ENCODE measurements around the gene OGFOD3.
"Not testable (repeated sequence)": the region's sequence is repeated elsewhere in the genome, so short reads cannot be mapped to it uniquely, and the experiment has no call there.

Gene OGFOD3

DNA sequence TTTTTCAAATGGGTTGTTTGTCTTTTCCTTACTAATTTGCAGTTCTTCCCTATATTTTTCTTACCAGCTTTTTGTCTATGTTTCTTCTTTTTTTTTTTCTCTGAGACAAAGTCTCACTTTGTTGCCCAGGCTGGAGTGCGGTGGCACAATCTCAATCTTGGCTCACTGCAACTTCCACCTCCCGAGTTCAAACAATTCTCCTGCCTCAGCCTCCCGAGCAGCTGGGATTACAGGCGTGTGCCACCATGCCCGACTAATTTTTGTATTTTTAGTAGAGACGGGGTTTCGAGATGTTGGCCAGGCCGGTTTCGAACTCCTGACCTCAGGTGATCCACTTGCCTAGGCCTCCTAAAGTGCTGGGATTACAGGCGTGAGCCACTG, 45.3 kb downstream of the OGFOD3 start:
- DNase-seq (ENCODE audit: low read depth in 2 of 2): not testable (repeated sequence)

- DNase-seq (ENCODE audit: low read depth in 2 of 2): no peak
These were observed 45.9 kb downstream of the OGFOD3 start for GRCh38 chr17:82372249-82373071.

DNA sequence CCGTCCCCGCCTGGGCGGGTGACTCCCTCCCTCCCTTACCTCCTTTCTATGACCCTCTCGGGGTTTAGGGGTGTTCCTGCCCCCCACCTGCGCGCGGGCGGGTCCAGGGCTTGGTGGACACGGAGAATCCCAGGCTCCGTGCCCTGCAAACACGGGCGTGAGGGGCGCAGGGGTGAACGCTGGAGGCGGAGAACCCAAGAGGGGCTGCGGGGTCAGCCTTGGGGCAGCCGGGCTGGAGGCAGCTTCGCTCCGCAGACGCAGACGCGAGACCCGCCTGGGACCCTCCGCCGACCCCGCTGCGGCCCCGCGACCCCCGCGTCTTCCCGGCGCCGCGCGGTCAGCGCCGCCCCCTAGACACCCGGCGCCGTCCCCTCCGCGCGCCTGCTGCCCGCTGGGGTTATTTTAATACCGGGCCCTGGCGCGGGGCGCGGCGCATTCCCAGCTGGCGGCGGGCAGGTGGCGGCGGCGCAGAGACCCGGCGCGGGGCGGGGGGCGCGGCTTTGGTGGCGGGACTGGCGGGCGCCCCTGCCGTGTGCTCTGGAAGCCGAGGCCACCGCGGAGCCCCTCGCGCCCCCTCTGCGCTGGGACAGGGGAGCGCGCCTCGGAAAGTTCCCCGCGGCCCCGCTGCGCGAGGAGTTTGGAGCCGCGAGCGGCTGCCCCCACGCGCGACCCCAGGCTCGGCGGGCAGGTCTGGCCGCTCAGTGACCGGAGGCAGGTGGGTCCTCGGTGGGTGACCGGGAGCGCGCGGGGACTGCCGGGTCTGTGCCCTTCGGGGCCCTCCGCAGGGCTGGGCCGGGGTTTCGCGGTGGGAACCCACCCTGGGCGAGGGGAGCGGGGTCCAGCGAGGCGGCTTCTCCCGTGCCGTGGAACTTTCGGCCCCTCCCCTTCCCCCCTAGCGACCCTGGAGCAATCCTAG, 46.8 kb downstream of the OGFOD3 start, which contains the start of gene UTS2R:
TSS of gene UTS2R (plus strand) at position 433 of the 916 bp plus-strand sequence. CDS start 2,560 bp downstream, outside the sequence.
- DNase-seq (ENCODE audit: low read depth in 2 of 2): no peak

- peak in 1 of 2 donors; percentile 25 for DNase-seq (ENCODE audit: low read depth in 2 of 2)
These were observed 47.7 kb downstream of the OGFOD3 start for GRCh38 chr17:82370471-82371332.

DNA sequence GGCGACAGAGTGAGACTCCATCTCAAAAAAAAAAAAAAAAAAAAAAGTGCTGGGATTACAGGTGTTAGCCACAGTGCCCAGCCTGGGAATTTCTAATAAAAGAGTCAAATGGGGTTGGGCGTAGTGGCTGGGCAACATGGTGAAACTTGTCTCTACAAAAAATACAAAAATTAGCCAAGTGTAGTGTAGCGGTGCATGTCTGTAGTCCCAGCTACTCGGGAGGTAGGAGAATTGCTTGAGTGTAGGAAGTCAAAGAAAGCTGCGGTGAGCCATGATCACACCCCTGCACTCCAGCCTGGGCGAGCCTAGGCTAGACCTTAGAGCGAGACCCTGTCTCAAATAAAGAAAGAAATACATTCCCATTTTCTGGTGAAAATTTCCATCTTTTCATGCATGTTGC, 49.2 kb downstream of the OGFOD3 start:
- DNase-seq (ENCODE audit: low read depth in 2 of 2): no peak

- DNase-seq (ENCODE audit: low read depth in 2 of 2): no peak
These were observed 50.5 kb downstream of the OGFOD3 start for GRCh38 chr17:82367724-82368524.

DNA sequence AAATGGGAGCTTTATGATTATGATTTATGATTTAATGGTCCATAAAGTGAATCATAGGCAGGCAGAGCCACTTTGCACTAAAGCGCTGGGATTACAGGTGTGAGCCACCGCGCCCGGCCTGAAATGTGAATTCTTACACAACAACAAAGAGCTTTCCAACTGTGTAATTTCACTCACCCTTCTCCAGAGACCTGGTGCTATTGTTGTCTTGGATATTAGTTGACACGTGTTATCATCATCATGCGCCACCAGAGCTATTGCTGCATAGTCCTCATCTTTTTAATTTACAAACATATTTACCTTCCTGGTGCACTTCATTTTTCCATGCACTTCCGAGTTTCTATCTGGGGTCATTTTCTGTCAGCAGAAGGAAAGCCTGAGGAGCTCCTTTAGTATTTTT, 51.6 kb downstream of the OGFOD3 start:
- no peak for DNase-seq (ENCODE audit: low read depth in 2 of 2)

DNA sequence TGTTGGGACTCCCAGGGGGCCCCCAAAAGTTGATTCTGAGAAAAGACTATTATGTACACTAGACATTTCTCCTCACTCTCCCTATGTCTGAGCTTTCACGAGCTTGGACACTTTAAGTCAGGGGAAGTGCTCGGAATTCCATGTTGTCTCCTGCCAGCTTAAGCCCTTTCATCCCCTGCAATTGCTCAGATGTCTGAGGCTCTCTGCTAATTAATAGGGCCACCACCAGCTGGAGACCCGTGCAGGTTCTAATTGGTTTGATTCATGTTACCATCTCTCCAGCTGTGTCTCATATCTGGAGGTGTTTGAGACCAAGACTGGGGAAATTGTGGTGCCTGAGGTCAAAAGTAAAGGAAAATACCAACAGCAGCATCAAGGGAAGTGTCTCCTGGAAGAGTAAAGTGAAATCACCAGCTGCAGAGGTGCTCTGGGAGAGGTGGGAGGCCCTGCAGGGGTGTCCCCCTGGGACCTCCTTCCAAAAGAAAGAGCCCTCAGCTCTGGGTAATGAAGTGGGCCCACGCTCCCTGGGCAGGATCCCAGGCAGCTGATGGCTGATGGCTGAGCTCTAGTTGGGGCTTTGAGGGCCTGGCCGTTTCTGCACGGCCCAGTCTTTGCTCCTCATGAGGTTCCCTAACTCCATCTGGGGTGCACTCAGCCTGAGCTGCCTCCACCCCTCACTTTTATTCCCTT, 52.6 kb downstream of the OGFOD3 start:
- DNase-seq (ENCODE audit: low read depth in 2 of 2): no peak

DNA sequence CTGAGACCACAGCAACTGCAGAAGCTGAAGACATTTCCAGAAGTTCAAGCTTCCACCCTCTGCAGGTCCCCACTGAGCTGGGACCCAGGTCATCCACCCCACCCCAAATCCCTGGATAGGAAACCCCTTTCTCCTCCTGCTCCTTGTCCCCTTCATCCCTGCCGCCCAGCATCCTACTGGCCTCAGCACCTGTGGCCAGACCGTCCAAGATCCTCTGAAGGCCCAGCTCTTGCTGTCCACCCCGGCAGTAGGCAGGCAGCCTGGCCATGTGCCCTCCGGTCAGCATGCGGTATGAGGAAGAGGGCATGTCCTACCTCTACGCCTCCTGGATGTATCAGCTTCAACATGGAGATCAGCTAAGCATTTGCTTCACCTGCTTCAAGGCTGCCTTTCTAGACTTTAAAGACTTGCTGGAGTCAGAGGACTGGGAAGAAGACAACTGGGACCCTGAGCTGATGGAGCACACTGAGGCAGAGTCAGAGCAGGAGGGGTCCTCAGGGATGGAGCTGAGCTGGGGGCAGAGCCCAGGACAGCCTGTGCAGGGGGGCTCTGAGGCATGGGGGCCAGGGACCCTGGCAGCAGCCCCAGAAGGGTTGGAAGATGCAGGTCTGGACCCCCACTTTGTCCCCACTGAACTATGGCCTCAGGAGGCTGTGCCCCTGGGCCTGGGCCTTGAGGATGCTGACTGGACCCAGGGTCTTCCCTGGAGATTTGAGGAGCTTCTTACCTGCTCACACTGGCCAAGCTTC, 56.3 kb downstream of the OGFOD3 start:
- no peak for DNase-seq (ENCODE audit: low read depth in 2 of 2)

DNA sequence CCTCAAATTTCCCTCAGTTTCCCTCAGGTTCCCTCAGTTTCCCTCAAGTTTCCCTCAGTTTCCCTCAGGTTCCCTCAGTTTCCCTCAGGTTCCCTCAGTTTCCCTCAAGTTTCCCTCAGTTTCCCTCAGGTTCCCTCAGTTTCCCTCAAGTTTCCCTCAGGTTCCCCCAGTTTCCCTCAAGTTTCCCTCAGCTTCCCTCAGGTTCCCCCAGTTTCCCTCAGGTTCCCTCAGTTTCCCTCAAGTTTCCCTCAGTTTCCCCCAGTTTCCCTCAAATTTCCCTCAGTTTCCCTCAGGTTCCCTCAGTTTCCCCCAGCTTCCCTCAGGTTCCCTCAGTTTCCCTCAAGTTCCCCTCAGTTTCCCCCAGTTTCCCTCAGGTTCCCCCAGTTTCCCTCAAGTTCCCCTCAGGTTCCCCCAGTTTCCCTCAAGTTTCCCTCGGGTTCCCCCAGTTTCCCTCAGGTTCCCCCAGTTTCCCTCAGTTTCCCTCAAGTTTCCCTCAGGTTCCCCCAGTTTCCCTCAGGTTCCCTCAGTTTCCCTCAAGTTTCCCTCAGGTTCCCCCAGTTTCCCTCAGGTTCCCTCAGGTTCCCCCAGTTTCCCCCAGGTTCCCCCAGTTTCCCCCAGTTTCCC, 58.8 kb downstream of the OGFOD3 start:
- not testable (repeated sequence) for DNase-seq (ENCODE audit: low read depth in 2 of 2)

- DNase-seq (ENCODE audit: low read depth in 2 of 2): no peak
These were observed 59.7 kb downstream of the OGFOD3 start, which contains the start of gene TEX19 for GRCh38 chr17:82358465-82359350. TEX19 (plus strand) TSS chr17:82359247; CDS start chr17:82362151, 2,904 bp downstream.

DNA sequence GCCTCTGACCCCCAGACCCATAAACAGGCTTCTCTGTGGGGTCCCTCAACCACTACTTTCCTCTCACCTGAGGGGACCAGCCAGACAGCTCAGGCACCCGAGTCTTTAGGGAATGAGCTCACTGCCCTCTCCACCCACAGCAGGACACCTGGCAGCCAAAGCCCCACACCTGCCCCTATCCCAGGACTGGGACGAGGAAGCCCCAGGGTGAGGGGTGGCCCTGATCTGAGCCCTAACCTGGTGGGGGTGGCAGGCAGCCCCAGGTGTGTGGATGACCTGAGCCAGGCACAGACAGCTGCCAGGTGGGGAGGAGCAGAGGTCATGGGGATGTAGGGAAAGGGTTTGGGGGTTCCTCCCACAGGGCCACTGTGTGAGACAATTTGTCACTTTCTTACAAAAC, 61.0 kb downstream of the OGFOD3 start:
- no peak for DNase-seq (ENCODE audit: low read depth in 2 of 2)

DNA sequence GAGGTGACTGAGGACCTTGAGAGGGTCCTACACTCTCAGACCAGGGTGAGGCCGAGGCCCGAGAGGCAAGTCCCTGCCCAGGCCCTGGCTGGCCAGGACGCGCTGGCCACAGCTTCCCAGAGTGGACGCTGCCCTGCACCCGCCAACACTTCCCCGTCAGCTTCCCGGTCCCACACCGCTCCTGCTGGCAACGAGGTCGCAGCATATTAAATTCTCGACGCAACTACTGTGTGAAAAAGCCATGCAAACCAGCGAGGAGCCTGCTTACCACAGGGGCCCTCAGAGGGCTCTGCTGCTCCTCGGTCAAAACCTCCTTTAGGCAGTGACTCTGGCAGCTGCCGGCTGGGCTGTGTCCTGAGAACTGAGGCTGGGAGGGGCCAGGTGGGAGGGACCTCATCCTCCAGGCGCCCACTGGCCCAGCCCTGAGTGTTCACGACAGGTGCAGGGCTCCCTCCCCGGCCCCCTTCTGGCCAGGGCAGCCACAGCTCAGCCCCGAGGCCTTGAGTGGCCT, 61.5 kb downstream of the OGFOD3 start:
- DNase-seq (ENCODE audit: low read depth in 2 of 2): no peak

DNA sequence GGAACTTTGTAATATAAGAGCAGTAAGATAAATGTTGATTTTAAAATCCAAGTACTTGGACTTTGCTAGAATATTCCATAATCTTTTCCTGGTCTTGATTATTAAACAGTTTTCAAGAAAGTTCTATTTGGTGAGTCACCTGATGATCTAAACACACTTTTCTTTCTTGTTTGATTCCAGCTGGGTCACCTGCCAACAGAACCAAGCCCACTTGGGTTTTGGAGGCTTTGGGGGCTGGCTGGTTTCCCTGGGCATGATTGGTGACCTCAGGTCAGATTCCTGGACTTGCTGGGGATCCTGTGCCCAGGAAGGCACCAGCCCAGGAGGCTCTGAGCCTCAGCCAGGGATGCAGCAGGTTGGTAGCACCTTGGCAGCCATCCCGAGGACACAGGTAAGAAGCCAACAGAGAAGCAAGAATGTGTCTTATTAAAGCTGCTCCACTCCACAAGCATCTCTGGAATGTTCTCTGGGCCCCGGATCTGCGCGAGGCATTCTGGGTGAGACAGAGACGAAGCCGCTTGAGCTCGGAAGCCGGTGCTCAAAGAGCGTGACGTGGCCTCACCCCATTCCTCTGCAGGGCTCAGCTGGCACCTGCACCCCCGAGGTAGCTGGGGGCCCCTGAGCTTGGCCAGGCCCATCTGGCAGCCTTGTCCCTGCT, 62.5 kb downstream of the OGFOD3 start:
- no peak for DNase-seq (ENCODE audit: low read depth in 2 of 2)

- DNase-seq (ENCODE audit: low read depth in 2 of 2): no peak
These were observed 63.5 kb downstream of the OGFOD3 start for GRCh38 chr17:82354804-82355308.

- no peak for DNase-seq (ENCODE audit: low read depth in 2 of 2)
These were observed 64.9 kb downstream of the OGFOD3 start for GRCh38 chr17:82353484-82353883.
